HG02840 (cell line): Measurements from ENCODE around the gene BAHD1.

Experiments used
- ATAC-seq: cut with Tn5 transposase; IDR thresholded peaks from one replicate; pipeline ENCODE4 v1.9.1; 2021; ENCODE audit warnings: mild to moderate bottlenecking, moderate library complexity, moderate number of reproducible peaks; ENCODE audit not compliant: unreplicated experiment, low FRiP score

Gene BAHD1

DNA sequence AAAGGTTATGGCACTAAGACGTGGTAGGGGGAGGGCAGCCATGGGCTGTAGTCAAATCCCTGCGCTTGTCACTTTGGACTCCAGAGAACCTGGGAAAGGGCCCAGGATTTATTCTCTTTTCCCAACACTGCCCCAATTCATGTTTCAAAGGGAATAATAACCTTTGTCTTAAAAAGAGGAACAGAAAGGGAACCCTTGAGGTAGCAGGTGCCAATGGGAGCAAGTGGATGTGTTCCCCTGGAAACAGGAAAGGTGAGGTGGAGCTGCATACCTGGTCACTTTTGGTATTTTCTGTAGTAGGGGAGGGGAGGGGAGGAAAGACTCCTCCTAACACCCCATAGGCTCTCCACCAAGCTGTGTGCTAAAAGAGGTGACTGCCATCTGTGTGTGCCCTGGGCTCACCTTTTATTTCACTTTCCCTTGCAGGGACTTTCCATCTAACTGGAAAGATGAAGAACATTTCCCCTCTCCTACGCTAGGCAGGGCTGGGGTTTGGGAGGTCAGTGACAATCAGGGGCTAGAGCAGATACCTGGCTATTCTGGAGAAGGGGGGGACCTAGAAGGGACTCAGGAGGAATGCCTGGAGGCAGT is 23.9 kb downstream of the BAHD1 start:
- no peak for ATAC-seq

DNA sequence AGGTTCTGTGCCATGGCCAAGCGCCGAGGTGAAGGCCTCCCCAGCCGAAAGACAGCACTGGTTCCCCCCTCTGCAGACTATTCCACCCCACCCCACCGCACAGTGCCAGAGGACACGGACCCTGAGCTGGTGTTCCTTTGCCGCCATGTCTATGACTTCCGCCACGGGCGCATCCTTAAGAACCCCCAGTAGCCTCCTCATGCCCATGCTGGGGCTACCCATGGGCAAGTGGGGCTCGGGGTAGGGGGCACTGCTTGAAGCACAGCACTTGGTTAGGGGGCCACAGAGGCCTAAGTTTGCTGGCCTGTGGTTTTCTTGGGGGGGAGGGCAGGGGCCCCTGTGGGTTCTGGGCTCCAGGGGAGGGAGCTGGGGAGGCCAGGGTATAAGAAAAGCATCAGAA is 25.2 kb downstream of the BAHD1 start:
- ATAC-seq, result no peak

DNA sequence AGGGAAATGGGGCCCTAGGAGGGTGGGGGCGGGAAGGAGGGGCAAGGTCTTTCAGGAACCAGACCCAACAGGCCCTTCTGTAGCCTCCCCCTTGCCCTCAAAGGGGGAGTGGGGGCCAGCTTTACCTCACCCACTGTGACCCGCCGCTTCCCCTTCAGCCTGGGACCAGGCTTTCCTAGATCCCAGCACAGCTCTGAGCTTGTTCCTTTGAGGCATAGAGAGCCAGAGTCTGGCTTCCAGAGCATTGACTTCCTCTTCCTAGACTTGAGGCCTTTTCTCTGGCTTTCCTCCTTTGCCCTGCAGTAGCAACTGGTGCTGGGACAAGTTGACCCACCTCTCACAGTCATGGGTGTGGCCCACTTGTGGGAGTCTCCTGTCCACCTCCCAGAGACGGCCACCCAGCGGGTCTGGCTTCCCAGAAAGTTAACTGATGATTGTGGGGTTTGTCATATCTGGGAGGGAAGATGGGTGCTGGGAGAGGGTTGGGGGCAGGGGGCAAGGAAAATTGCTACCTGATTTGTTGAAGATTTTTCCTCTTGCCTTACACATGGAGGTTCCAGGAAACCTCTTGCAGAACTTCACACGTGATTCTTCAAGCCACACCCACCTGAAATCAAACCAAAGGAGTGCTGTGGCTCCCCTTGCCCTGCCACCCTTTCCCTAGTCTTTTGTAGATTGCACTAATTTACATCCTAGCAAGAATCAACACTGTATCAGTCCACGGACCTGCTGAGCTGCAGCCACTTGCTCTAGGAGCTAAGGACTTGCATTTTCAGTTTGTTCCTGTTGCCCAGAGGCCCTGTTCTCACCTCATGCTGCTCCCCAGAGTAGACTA is 25.9 kb downstream of the BAHD1 start:
- no peak for ATAC-seq

DNA sequence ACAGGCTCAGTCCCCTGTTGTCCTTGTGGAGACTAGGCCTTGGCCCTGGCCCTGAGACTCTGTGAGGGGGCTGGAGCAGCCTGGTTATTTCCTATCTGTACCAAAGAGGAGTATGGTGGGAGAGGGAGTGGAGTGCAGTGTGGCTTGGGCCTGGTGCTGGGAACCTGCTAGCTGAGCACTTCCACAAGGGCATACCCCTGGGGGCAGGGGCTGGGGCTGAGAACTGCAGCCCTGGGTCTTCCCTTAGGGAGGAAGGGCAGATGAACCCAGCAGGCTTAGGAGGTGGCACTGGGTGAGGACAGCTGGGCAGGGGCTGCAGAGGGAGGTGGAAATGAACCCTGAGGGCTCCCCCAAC is 26.5 kb downstream of the BAHD1 start:
- ATAC-seq, result no peak

DNA sequence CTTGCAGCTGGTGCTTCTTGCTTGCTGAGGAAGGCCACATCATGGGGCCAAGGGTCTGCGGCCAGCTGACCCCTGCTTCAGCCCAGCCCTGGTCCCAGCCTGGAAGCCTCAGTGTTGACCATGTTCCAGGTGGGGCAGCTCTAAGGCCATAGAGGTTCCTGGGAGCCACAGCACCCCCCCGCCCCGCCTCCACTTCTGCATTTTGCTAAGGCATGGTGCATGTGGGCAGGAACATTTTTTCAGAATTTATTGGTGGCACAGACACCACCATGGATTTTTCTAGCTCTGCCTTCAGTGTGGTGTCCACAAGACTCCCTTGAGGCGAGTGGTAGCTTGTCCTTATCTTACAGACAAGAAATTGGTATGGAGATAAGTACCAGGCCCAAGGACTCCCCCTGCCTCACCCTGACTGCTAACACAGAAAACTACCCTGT is 28.2 kb downstream of the BAHD1 start:
- no peak for ATAC-seq

DNA sequence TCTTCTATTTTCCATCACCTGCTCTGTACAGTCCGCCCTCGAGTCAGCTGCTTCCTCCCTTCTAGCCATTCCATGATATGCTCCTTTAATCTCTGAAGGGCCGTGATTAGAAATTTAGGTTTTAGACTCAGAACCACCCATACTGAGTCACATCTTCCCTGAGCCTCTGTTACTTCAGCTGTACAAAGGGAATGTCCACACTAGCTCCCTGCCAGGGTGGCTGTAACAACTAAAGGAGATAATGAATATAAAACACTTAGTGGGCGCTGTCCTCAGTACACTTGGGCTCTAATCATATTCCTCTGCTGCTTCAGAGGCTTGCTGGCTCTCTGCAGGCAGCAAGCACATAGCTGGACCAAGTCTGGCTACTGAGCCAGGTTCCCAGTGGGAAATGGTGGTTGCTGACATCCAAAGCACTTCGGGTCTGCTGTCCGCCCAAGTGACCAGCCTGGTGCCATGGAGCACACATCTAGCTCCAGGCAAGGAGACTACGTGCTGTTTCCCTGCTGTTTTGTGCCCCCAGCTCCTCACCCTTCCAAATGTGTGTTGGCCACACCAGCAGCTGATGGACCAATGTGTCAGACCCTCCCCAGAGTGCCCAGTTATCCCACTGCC is 29.1 kb downstream of the BAHD1 start:
- no peak for ATAC-seq

DNA sequence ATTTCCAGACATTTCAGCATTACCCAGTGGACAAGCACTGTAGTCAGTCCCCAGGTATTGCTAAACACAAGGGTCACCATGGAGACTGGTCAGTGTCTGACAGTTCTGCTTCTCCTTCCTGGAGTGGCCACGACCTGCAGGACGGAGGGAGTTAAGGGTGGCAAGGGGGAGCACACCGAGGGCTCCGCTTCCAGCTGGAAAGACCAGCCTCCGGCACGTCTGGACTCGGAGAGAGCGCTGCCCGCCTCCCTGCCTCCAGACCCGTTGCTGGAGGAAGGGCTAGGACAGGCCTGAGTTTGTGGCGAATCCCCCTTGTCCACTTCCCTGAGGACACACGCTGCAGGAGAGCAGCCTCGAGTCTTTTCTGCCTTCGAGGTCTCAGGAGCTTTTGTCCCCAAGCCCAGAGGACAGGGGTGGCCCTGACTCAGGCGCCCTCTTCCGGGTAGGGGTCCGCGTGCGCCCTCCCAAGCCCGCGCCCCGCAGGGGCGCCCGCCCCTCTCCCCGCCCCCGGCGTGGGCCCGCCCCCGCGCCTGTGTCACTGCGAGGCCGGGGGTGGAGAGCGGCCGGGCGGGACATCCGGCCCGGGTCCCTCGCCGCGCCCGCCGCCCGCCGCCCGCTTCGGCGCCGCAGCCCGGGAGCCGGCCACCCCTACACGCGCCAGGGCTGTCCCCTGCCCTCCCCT is 29.8 kb downstream of the BAHD1 start, which contains the start of gene CHST14:
CHST14 (plus strand) TSS at position 562 of the 682 bp plus-strand sequence. CDS start 230 bp downstream, outside the sequence.
- peak; percentile 54 for ATAC-seq

DNA sequence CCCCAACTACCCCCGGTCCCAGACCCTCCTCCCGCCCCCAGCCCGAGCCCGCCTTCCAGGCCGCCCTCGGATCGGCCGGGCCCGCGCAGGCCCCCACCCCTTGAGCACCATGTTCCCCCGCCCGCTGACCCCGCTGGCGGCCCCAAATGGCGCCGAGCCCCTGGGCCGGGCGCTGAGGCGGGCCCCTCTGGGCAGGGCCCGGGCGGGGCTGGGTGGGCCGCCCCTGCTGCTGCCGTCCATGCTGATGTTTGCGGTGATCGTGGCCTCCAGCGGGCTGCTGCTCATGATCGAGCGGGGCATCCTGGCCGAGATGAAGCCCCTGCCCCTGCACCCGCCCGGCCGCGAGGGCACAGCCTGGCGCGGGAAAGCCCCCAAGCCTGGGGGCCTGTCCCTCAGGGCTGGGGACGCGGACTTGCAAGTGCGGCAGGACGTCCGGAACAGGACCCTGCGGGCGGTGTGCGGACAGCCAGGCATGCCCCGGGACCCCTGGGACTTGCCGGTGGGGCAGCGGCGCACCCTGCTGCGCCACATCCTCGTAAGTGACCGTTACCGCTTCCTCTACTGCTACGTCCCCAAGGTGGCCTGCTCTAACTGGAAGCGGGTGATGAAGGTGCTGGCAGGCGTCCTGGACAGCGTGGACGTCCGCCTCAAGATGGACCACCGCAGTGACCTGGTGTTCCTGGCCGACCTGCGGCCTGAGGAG is 30.5 kb downstream of the BAHD1 start:
- ATAC-seq, result peak; percentile 42

DNA sequence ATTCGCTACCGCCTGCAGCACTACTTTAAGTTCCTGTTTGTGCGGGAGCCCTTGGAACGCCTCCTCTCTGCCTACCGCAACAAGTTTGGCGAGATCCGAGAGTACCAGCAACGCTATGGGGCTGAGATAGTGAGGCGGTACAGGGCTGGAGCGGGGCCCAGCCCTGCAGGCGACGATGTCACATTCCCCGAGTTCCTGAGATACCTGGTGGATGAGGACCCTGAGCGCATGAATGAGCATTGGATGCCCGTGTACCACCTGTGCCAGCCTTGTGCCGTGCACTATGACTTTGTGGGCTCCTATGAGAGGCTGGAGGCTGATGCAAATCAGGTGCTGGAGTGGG is 31.0 kb downstream of the BAHD1 start:
- ATAC-seq, result no peak

DNA sequence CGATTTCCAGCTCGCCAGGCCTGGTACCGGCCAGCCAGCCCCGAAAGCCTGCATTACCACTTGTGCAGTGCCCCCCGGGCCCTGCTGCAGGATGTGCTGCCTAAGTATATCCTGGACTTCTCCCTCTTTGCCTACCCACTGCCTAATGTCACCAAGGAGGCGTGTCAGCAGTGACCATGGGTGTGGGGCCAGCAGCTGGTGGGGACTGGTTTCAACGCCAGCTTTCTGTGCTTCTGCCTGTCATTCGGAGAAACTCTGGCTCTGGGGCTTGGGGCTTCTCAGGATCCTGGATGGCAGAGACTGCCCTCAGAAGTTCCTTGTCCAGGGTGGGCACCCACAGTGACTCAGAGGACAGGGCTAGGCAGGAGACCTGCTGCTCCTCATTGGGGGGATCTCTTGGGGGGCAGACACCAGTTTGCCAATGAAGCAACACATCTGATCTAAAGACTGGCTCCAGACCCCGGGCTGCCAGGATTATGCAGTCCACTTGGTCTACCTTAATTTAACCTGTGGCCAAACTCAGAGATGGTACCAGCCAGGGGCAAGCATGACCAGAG is 31.5 kb downstream of the BAHD1 start:
- no peak for ATAC-seq

DNA sequence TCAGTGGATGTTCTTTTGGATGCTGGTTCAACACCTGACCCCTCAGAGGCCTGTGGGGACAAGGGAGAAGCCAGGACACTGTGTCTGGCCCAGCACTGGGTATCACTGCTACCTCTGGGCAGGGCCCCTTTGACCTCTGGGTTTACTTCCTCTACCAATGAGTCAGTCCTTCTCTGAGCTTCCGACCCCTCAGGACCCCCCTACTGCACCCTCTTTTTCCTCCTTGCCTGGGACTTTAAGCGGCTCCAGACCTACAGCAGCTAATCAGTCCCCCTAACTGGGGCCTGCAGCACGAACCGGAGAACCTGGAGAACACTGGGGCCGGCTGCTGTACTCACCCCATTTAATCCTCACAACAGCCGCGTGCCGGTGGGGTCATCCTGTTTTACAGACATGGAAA is 33.8 kb downstream of the BAHD1 start:
- ATAC-seq, result no peak

DNA sequence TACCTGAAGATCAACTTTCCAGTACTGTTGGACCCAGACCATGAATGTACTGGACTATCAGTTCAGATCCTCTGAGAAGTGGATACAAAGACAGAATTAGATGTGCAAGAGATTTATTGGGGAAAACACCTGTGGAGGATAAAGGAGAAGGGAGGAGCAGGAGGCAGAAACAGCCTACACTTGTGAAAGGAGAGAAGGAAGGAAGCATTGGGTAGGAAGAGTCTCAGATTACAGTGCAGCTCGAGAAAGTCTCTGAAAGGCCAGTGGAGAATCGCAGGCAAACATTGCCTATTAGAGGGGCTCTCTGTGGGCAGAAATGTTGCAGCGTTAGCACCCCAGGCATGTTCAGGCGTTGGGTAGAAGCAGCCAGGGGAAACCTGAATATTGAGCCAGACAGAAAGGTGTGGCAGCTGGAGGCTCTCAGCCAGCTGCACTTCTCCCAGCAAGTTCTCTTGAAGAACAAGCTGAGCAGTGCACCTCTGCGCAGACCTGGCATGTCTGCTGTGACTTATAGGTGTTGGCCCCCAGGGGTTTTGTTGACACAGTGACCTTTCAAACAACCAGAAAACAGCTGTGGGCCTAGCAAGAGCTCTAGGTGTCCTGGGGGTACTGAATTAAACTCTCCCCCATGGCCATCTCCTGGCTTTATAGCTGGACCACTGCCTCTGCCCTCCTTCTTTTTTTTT is 37.0 kb downstream of the BAHD1 start:
- ATAC-seq, result no peak

DNA sequence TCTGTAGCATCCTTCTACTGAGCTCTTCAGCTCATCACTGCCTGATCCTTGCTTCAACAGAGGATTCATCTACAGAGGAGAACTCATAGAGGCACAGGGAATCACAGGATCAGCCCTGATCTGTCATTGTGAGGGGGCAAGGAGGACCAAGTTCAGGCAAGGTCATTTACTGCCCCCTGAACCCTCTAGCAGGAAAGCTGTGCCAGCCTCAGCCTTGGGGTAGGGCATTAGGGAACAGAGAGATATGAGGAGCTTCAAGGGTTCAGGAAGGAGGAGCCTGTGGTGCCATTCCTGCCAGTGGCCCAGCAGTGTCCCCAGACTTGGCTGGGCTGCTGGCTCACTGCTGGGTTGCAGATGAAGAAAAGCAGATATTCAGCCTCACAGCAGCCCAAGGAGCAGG is 38.3 kb downstream of the BAHD1 start:
- ATAC-seq, result no peak

DNA sequence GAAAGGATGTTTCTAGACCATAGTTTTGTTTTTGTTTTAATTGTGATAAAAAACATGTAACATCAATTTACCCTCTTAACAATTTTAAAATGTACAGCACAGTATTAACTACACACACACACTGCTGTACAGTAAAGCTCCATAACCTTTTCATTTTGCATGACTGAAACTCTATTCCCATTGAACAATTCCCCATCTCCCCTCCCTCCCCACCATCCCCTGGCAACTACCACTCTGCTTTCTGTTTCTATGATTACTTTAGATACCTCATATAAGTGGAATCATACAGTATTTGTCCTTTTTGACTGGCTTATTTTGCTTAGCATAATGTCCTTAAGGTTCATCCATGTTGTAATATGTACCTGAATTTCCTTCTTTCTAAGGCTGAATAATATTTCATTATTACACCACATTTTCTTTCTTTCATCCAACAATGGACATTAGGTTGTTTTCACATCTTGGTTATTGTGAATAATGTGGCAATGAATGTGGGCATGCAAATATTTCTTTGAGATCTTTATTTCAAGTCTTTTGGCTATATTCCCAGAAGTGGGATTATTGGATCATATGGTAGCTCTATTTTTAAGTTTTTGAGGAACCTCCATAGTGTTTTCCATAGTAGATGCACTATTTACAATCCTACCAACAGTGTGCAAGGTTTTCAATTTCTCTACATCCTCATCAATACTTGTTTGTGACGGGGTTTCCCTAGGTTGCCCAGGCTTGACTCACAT is 40.8 kb downstream of the BAHD1 start:
- ATAC-seq, result no peak

DNA sequence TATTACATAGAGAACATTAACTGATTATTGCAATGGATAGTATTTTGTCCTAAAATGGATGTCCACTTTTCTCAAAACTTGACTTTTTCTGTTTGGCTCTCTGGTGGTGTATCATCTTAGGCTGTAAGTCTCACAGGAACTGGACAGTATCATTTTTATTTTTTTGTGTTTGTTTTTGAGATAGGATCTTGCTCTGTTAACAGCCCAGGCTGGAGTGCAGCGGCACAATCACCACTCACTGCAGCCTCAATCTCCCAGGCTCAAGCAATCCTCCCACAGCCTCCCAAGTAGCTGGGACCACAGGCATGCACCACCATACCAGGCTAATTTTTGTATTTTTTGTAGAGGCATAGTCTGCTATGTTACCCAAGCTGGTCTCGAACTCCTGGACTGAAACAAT is 43.2 kb downstream of the BAHD1 start:
- ATAC-seq, result no peak

DNA sequence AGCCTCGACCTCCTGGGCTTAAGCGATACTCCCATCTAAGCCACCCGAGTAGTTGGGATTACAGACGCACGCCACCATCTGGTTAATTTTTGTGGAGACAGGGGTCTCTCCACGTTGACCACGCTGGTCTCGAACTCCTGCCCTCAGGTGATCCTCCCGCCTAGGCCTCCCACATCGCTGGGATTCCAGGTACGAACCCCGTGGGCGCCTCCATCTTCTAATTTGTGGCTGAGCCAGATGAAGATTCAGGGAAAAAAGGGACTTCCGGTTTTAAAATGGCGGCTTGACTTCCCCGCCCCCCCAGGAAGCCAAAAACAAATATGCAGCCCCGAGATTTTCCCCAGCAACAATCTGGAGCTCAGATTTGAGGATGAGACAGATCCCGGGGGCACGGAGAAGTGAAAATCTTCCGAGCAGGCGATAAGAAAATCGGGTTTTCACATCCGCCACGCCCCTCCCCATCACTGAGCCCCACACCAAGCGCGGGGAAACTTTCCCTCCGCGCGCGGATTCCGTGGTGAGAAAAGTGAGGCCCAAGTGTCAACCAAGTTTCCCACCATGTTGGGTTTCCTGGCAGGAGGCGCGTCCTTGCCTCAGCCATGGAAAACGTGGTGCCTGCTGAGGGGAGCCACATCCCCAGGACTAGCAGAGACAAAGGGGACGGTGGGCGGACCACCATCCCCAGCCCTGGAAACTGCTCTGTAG is 45.5 kb downstream of the BAHD1 start:
- no peak for ATAC-seq

DNA sequence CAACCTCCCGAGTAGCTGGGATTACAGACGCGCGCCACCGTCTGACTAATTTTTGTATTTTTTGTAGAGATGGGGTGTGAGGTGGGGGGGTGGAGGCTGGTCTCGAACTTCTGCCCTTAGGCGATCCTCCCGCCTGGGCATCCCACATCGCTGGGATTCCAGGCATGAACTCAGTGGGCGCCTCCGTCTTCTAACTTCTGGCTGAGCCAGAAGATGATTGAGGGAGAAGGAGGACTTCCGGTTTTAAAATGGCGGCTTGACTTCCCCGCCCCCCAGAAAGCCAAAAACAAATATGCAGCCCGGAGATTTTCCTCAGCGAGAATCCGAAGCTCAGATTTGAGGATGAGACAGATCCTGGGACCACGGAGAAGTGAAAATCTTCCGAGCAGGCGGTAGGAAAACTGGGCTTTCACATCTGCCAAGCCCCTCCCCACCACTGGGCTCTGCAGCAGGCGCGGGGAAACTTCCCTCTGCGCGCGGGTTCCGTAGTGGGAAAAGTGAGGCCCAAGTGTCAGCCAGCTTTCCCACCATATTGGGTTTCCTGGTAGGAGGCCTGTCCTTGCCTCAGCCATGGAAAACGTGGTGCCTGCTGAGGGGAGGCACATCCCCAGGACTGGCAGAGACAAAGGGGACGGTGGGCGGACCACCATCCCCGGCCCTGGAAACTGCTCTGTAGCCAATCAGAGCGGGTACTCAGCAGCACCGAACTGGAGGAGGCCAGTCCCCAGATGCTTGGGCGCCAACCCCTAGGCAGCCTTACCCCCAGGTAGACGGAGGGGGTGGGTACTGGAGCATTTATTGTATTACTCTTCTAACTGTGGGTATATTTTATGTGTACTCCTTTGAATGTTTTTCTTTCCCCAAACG is 47.3 kb downstream of the BAHD1 start:
- ATAC-seq, result no peak
